Measurements from ENCODE around the gene KCTD4.

DNA sequence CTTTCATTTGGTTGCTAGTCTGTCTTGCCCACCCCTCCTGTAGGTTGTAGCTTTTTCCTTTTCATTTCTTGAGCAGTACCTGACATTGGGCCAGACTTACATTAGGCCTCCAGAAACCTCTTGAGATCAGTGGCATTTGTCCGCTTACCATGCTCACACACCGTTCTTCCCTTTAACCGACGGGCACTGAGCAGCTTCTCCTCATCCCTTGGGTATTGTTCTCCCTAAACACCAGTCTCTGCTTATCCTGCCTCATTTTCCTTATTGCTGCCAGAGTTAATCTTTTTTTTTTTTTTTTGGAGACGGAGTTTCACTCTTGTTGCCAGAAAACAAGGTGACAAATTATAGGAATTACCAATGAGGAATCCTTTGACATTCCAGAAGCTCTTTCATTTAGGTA lies 27.2 kb upstream of the KCTD4 start:
- no peak for TF ChIP-seq JUN (IDR thresholded peaks at IDR 0.05; ENCODE audit: borderline replicate concordance, insufficient read depth, insufficient read length, low read depth)
- TF ChIP-seq POLR2A (IDR thresholded peaks at IDR 0.05; ENCODE audit: low read depth, low read length): no peak
- no peak for TF ChIP-seq EZH2 (IDR thresholded peaks at IDR 0.05; ENCODE audit: borderline replicate concordance, low read depth, low read length, severe bottlenecking)
